ENCODE results near the gene UMAD1. TPM values are rescaled to one million over a fixed set of nuclear protein-coding genes. Genes with fewer than 3 reads are reported as not detected.

UMAD1 gene
- total and polyA plus RNA-seq, 2 donors from 2014 or later: 18.0 to 20.3 TPM

- H3K9ac ChIP-seq (ENCODE audit: low read length in 3 of 3): no peak overlapping the region
- intact Hi-C loops (cut with DNase I): no loop called here
Observed at GRCh38 chr7:7829667-7830066, 189.1 kb downstream of the UMAD1 start.

GRCh38 chr7:7830122-7830878 lies 189.7 kb downstream of the UMAD1 start:
- peak in 1 of 5 donors; percentile 6 for DNase-seq

More at GRCh38 chr7:7829667-7830066, 189.1 kb downstream of the UMAD1 start:
- Histone ChIP-seq H3K27me3 (ENCODE audit: control insufficient read depth, insufficient read depth, low read length) (no peaks in the 10 kb centered on the region), H3K4me3 (ENCODE audit: low read length in 3 of 3) (no peak overlapping the region), H3K9me3 (ENCODE audit: control insufficient read depth in 2 of 3, insufficient read depth in 1 of 3, low read length in 3 of 3) (no peaks in the 10 kb centered on the region), H3K27ac (ENCODE audit: low read depth in 2 of 2, low read length in 2 of 2) (no peak overlapping the region), H3K36me3 (ENCODE audit: control insufficient read depth in 2 of 3, insufficient read depth in 3 of 3, low read length in 3 of 3) (no peaks in the 10 kb centered on the region), H3K4me1 (ENCODE audit: control insufficient read depth in 2 of 3, insufficient read depth in 2 of 3, low read depth in 1 of 3, low read length in 3 of 3) (no peaks in the 10 kb centered on the region)
- no peak for DNase-seq
- FAIRE-seq: no peak
- TF ChIP-seq CTCF (IDR thresholded peaks at IDR 0.05; ENCODE audit: borderline replicate concordance, extremely low read depth, insufficient read depth): no peak

GRCh38 chr7:7832518-7832917 lies 192.0 kb downstream of the UMAD1 start:
- Histone ChIP-seq H3K4me1 (ENCODE audit: control insufficient read depth in 2 of 3, insufficient read depth in 2 of 3, low read depth in 1 of 3, low read length in 3 of 3) (no peaks in the 10 kb centered on the region), H3K9me3 (ENCODE audit: control insufficient read depth in 2 of 3, insufficient read depth in 1 of 3, low read length in 3 of 3) (no peaks in the 10 kb centered on the region), H3K36me3 (ENCODE audit: control insufficient read depth in 2 of 3, insufficient read depth in 3 of 3, low read length in 3 of 3) (no peaks in the 10 kb centered on the region), H3K27me3 (ENCODE audit: control insufficient read depth, insufficient read depth, low read length) (no peaks in the 10 kb centered on the region), H3K4me3 (ENCODE audit: low read length in 3 of 3) (no peak overlapping the region), H3K9ac (ENCODE audit: low read length in 3 of 3) (no peak overlapping the region), H3K27ac (ENCODE audit: low read depth in 2 of 2, low read length in 2 of 2) (no peak overlapping the region)
- FAIRE-seq (no peak), DNase-seq (no peak)
- TF ChIP-seq CTCF (IDR thresholded peaks at IDR 0.05; ENCODE audit: borderline replicate concordance, extremely low read depth, insufficient read depth): no peak
- intact Hi-C loops (cut with DNase I): no loop called here

More at GRCh38 chr7:7830122-7830878, 189.7 kb downstream of the UMAD1 start:
- TF ChIP-seq CTCF (IDR thresholded peaks at IDR 0.05; ENCODE audit: borderline replicate concordance, extremely low read depth, insufficient read depth): no peak
- Histone ChIP-seq H3K9ac (ENCODE audit: low read length in 3 of 3) (no peak overlapping the region), H3K4me3 (ENCODE audit: low read length in 3 of 3) (no peak overlapping the region), H3K27ac (ENCODE audit: low read depth in 2 of 2, low read length in 2 of 2) (no peak overlapping the region), H3K36me3 (ENCODE audit: control insufficient read depth in 2 of 3, insufficient read depth in 3 of 3, low read length in 3 of 3) (no peaks in the 10 kb centered on the region), H3K9me3 (ENCODE audit: control insufficient read depth in 2 of 3, insufficient read depth in 1 of 3, low read length in 3 of 3) (no peaks in the 10 kb centered on the region), H3K27me3 (ENCODE audit: control insufficient read depth, insufficient read depth, low read length) (no peaks in the 10 kb centered on the region), H3K4me1 (ENCODE audit: control insufficient read depth in 2 of 3, insufficient read depth in 2 of 3, low read depth in 1 of 3, low read length in 3 of 3) (no peaks in the 10 kb centered on the region)
- FAIRE-seq: no peak
- intact Hi-C loops (cut with DNase I): no loop called here
